HG02610 (cell line): ENCODE results near the gene EBF3.

ENCODE experiments used
- ATAC-seq: cut with Tn5 transposase; IDR thresholded peaks from one replicate; pipeline ENCODE4 v1.9.1; 2021; ENCODE audit warnings: mild to moderate bottlenecking, moderate library complexity; ENCODE audit not compliant: unreplicated experiment

EBF3 gene

GRCh38 chr10:129841590-129841989 lies 122.5 kb downstream of the EBF3 start:
- ATAC-seq, result no peak

DNA sequence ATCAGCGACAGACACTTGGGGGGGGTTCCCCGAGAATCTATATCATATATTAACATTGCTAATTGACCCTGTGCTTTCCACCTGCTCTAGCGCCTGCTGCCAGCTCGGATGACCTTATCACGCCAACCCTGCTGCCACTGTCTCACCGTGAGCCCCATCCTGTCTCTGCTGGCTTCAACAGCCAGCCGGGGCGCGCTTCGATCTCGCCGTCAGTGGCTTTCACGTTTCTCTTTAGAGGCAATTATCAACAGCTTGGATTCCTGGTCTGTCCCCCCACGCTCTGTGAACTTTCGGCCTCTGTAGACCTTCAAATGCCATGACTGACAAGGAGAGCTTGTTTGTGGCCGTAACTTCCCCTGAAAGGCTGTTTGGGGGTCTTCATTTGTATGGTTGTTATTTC lies 123.0 kb downstream of the EBF3 start:
- ATAC-seq, result no peak

DNA sequence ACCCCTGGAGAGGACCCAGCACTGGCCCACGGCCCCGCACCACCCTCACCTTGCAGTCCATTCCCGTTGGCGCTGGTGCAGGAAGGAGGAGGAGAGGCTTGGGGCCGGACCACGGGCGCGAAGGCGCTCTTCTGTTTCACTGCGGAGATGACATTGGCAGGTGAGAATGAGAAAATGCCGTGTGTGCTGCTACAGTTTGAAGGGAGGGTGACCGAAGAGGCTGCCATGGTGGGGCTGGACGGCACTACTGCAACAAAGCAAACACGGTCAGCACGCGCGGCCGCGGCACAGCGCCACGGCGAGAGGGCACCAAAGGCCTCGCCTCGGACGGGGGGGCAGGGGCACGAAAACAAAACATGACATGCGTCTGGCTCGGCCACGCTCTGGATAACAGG lies 123.9 kb downstream of the EBF3 start:
- ATAC-seq, result no peak

GRCh38 chr10:129839285-129840195 lies 124.5 kb downstream of the EBF3 start:
- ATAC-seq, result no peak

- ATAC-seq, result no peak
Observed at GRCh38 chr10:129838794-129839193, 125.3 kb downstream of the EBF3 start.

GRCh38 chr10:129837909-129838582 lies 126.0 kb downstream of the EBF3 start:
- no peak for ATAC-seq

GRCh38 chr10:129836253-129836652 lies 127.8 kb downstream of the EBF3 start:
- ATAC-seq, result no peak

DNA sequence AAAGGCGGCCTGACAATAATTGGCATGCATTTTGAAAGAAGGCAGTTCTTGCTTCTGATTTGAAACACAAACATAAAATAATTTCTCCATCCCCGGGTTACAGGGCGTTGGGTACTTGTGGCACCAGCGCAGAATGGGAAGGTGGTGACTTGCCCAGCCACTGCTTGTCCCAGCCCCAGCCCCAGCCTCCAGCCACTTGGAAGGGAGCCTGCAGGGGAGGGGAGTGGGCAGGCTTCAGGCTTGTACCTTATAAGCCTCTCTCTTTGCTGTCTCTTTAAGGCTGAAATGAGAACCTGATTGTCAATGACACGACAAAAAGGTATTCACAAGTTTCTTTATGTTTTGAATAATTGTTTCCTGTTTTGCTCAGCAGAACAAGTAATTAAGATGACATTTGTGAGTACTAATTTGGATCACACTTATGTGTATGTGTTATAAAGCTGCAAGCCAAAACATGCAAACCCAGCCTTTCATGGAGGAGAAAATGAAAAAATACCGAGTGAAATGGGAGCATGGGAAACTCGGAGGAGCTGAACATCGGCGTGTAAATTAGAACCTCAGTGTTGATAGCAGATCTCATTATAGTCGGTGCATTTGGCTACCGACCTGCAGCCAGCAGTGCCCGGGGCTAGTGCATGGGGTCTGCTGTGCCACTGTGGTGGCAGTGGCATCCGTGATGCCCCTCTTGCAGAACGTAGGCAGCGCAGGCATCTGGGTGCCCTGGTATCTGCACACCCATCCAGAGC lies 129.9 kb downstream of the EBF3 start:
- no peak for ATAC-seq

DNA sequence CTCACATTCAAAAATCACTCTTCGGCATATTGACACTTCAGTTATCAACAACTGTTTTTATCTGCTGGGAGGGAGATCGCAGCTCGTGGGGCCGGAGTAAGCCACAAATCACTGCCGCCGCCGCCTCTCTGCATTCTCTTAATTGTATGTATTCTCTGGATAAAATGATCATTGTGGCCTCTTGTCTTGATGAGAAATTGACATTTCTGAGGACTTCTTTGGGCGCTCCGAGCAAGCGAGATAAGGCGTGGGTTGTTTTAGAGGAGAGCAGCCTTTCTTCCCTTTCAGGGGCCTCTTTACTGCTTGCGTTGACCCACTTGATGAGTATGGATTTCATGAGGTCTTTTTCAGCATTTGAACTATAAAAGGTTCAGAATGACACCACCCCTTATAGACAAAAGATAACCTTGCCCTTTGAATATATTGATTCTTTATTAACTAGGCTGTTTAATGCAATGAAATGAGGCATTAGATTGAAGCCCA lies 130.6 kb downstream of the EBF3 start:
- ATAC-seq, result no peak

- no peak for ATAC-seq
Observed at GRCh38 chr10:129832573-129833467, 131.3 kb downstream of the EBF3 start.

DNA sequence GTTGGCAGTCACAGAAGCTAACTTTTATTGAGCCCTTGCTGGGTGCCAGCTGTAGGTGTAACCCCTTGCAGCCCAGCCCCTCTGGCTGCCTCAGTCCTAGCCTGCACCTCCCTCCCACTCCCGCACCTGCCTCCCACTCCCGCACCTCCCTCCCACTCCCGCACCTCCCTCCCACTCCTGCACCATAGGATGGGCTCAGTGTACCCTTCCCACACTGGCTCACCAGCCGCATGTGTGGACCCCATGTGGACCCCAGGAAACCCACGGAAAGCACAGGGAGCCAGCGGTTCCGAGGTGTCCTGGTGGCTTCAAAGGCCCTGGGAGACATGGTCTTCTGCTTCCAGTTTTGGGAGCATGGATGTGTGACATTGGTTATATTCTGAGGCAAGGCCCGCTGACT lies 132.9 kb downstream of the EBF3 start:
- ATAC-seq, result no peak

DNA sequence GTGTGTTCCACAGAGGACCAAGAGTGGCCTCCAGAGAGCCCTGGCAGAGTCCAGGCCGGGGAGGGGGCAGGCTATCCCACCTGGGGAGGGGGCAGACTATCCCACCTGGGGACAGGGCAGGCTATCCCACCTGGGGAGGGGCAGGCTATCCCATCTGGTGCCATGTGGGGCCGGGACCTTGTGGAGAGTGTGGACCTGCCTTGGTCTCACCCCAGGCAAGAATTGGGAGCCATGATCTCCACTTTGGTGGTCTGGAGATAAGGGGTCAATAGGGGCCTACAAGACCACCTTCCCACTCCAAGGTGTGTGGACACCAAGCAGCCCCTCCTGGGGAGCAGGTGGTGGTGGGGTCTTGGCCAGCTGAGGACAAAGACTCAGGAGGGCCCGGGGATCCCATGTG lies 138.2 kb downstream of the EBF3 start:
- ATAC-seq, result no peak

DNA sequence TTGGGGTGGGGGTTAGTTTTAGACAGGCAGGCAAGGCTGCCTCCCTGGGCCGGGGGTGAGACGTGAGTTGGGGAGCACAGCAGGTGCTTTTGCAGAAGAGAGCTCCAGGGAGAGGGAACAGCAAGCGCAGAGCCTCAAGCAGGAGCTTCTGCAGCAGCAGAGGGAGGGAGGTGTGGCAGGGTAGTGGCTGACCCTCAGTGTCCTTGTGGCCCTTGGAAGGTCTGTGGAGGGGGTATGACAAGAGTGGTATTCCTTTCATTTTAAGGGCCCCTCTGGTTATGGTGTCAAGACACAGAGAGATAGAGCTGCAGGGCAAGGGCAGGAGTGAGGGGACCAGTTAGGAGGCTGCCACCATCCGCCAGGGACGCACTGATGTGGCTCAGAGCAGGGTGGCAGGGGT lies 138.9 kb downstream of the EBF3 start:
- ATAC-seq, result no peak

DNA sequence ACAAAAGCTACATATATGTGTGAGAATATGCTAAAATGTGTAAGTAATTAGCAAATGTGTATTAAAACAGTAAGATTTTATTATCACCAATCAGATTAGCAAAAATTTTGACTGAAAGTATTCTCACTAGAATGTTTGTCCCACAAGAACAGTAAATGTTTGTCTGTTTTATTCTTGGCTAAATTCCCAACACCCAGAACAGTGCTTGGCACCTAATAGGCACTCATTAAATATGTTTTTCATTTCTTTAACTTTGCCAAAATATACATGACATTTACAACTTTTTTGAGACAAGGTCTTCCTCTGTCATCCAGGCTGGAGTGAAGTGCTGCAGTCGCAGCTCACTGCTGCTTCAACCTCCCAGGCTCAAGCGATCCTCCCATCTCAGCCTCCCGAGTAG lies 143.6 kb downstream of the EBF3 start:
- ATAC-seq, result no peak

- no peak for ATAC-seq
Observed at GRCh38 chr10:129816656-129817045, 147.4 kb downstream of the EBF3 start.

DNA sequence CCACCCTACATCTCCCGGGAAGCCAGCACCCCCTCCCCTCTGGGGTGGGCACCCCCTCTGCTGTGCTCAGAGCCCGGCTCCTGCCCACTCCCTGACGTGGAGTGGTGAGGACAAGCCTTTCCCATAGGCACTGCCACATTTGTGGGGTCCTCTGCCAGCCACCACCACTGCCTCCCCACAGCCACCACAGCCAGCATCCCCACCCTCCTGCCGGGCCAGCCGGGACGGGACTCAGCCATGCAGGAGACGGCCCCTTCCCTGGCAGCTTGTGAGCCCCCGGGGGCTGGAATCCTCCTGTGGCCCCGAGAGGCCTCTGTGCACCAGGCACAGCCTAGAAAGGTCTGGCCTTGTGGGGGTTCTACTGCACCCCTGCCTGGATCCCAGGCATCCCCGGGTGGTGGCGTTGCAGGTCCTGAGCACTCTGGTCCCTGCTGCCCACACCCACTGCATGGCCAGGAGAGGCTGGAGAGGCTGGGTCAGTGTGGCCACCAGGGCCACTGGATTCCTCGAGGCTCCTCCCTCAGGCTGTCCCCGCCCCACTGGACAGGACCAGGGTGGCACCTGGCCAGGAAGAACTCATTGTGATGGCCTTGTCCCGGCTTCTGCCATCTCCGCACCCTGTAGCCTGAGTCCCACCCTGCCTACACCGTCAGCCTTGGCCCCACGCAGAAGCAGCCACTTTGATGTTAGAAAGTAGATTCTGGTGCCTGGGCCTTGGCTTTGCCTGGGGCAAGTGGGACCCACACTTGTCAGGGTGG lies 148.0 kb downstream of the EBF3 start:
- ATAC-seq, result no peak

- ATAC-seq, result no peak
Observed at GRCh38 chr10:129814681-129815646, 149.1 kb downstream of the EBF3 start.

DNA sequence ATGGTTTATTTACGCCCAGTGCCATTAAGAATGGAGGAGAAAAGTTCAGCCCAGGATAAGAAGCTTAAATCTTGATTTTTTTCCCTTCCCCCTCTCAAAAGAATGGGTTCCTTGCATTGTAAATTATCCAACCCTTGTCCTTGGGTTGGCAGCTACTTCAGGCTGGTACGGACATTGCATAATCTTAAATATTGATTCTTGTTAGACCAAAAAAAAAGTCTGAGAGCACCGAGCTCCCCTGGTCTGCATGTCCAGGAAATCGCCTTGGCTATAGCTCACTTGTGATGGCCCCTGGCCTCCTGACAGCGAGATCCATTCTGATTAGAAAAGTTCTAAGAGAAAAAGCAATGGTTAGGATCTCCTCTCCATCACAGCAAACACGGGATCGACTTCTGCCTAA lies 151.7 kb downstream of the EBF3 start:
- ATAC-seq, result no peak

DNA sequence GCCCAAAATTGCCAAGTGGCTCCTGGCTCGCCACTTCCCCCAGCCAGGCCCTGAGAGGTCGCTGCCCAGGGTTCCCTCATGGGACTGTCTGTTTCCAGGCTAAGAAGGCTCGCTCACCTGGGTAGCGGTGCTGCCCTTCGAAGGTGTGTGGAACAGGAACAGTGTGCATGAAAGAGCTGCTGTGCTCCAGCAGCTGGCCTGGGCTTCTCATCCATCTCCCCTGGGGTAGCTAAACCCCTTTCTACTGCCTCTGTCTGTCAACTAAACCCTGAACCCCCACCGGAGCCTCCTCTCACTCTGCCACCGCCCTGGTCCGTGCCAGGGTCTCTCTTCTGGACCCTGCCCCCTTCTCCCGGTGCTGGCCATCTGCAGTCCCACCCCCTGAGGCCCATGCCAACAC lies 152.9 kb downstream of the EBF3 start:
- ATAC-seq, result no peak
